ENCODE results near the gene VMAC.

GRCh38 chr19:5893296-5893903 lies 11.3 kb upstream of the VMAC start:
- TF ChIP-seq POLR2A (IDR thresholded peaks at IDR 0.05; ENCODE audit: low read depth, low read length) (no peak), POLR2AphosphoS5 (IDR thresholded peaks at IDR 0.05; ENCODE audit: insufficient read depth, low read depth, low read length) (no peak), CTCF (IDR thresholded peaks at IDR 0.05; ENCODE audit: extremely low read depth in 1 of 2, insufficient read depth in 1 of 2, low read depth in 1 of 2, low read length in 2 of 2) (no peak), EZH2 (IDR thresholded peaks at IDR 0.05; ENCODE audit: borderline replicate concordance, low read depth, low read length, severe bottlenecking) (no peak)
